Glutamatergic neuron (in vitro differentiated cells): Measurements from ENCODE around the gene TNFRSF25. TPM values are rescaled to one million over a fixed set of nuclear protein-coding genes. Genes with fewer than 3 reads are reported as not detected.
A peak's percentile ranks its signal among the peaks of the same experiment; 100 is the strongest.
"Not testable (repeated sequence)": the region's sequence is repeated elsewhere in the genome, so short reads cannot be mapped to it uniquely, and the experiment has no call there.

ENCODE experiments used
- DNase-seq: peaks from one replicate; pipeline ENCODE4 v3.0.0; 2022
- H3K27ac Mint-ChIP-seq: one replicate; pipeline ENCODE4 v1.8.0; 2020; ENCODE audit warnings: mild to moderate bottlenecking, mixed read lengths, inconsistent platforms; ENCODE audit not compliant: unreplicated experiment
- H3K27me3 Mint-ChIP-seq: one replicate; pipeline ENCODE4 v1.8.0; 2020; ENCODE audit warnings: mild to moderate bottlenecking, moderate library complexity, mixed read lengths, inconsistent platforms; ENCODE audit not compliant: unreplicated experiment
- H3K36me3 Mint-ChIP-seq: one replicate; pipeline ENCODE4 v1.8.0; 2020; ENCODE audit warnings: mild to moderate bottlenecking, mixed read lengths, inconsistent platforms; ENCODE audit not compliant: unreplicated experiment
- H3K4me1 Mint-ChIP-seq: one replicate; pipeline ENCODE4 v1.8.0; 2020; ENCODE audit warnings: mild to moderate bottlenecking, low read depth, mixed read lengths, inconsistent platforms; ENCODE audit not compliant: unreplicated experiment
- H3K4me3 Mint-ChIP-seq: one replicate; pipeline ENCODE4 v1.8.0; 2020; ENCODE audit warnings: mild to moderate bottlenecking, mixed read lengths, inconsistent platforms; ENCODE audit not compliant: unreplicated experiment
- H3K9me3 Mint-ChIP-seq: one replicate; pipeline ENCODE4 v1.8.0; 2020; ENCODE audit warnings: mild to moderate bottlenecking, moderate library complexity, mixed read lengths, inconsistent platforms; ENCODE audit not compliant: unreplicated experiment
- total RNA-seq: library from RNA; stranded (reverse); fragmentation: NEBNext Ultra II Directional; extraction: Animal tissue kit (Norgen Biotek cat#: 25700); gene quantifications from one replicate; pipeline ENCODE4 v1.2.1, GENCODE V29; 2021; ENCODE audit not compliant: unreplicated experiment
- TF ChIP-seq, protein P1 (sequence below): fragments of 200-600 bp; sonication (generic); IDR thresholded peaks from one replicate; pipeline ENCODE4 v1.5.0; 2021; ENCODE audit not compliant: partially characterized antibody, unreplicated experiment

Gene TNFRSF25
- total RNA-seq, 1 donor from 2014 or later, result 47.5 TPM

GRCh38 chr1:6459850-6460265, 6.1 kb downstream of the TNFRSF25 start:
- TF ChIP-seq, protein P1, sequence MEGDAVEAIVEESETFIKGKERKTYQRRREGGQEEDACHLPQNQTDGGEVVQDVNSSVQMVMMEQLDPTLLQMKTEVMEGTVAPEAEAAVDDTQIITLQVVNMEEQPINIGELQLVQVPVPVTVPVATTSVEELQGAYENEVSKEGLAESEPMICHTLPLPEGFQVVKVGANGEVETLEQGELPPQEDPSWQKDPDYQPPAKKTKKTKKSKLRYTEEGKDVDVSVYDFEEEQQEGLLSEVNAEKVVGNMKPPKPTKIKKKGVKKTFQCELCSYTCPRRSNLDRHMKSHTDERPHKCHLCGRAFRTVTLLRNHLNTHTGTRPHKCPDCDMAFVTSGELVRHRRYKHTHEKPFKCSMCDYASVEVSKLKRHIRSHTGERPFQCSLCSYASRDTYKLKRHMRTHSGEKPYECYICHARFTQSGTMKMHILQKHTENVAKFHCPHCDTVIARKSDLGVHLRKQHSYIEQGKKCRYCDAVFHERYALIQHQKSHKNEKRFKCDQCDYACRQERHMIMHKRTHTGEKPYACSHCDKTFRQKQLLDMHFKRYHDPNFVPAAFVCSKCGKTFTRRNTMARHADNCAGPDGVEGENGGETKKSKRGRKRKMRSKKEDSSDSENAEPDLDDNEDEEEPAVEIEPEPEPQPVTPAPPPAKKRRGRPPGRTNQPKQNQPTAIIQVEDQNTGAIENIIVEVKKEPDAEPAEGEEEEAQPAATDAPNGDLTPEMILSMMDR, result no peak
- Mint-ChIP-seq H3K27me3 (peaks cover 14% of the 10 kb centered on the region), H3K36me3 (no peaks in the 10 kb centered on the region), H3K4me3 (no peak overlapping the region), H3K27ac (no peak overlapping the region), H3K9me3 (peaks cover 6% of the 10 kb centered on the region), H3K4me1 (peaks cover 2% of the 10 kb centered on the region)
- DNase-seq, result no peak

DNA sequence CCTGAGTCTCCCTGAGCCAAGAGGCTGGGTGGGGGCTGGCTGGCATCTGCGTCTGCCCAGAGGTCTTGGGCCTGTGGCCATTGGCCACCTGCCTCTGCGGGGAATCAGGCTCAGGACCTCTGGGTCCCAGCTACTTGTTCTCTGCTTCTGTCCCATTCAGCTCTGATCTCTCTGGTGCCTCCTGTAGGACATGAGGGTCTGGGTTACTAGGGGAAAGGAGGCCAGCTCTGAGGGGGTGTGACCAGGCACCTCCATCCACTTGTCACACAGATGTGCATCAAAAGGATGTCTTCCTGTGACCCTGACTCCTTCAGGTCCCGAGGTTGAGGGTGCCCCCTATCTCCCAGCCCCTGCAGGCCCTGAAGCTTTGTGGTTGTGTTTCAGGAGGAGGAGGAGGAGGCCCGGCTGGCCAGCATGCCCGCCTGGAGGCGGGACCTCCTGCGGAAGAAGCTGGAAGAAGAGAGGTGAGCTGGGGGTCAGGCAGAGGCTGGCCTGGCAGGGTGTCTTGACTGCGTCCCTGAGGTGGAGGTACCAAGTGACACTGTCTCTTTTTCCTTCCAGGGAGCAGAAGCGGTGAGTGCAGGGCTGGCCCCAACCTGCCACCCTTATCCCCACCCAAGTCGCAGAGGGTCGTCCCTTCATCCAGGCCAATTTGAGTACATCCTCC, 9.0 kb downstream of the TNFRSF25 start:
- H3K9me3 Mint-ChIP-seq, result peaks cover 3% of the 10 kb centered on the region
- H3K36me3 Mint-ChIP-seq, result no peaks in the 10 kb centered on the region
- peaks cover 17% of the 10 kb centered on the region for H3K27me3 Mint-ChIP-seq
- H3K4me3 Mint-ChIP-seq, result no peak overlapping the region
- H3K4me1 Mint-ChIP-seq, result peaks cover 7% of the 10 kb centered on the region
- DNase-seq, result no peak
- TF ChIP-seq, protein P1, result no peak
- H3K27ac Mint-ChIP-seq, result no peak overlapping the region

- not testable (repeated sequence) for H3K36me3 Mint-ChIP-seq
These were observed 10.0 kb downstream of the TNFRSF25 start for GRCh38 chr1:6455752-6456520.

GRCh38 chr1:6454856-6455751, 10.9 kb downstream of the TNFRSF25 start:
- Mint-ChIP-seq H3K36me3 (no peaks in the 10 kb centered on the region), H3K4me3 (no peak overlapping the region), H3K4me1 (peaks cover 7% of the 10 kb centered on the region), H3K9me3 (peaks cover 3% of the 10 kb centered on the region), H3K27me3 (peaks cover 16% of the 10 kb centered on the region), H3K27ac (no peak overlapping the region)
- TF ChIP-seq, protein P1, result no peak
- peak; percentile 70 for DNase-seq

More at GRCh38 chr1:6455752-6456520, 10.0 kb downstream of the TNFRSF25 start:
- not testable (repeated sequence) for H3K4me3 Mint-ChIP-seq, H3K4me1 Mint-ChIP-seq, DNase-seq, H3K9me3 Mint-ChIP-seq, H3K27ac Mint-ChIP-seq
- peaks cover 16% of the 10 kb centered on the region for H3K27me3 Mint-ChIP-seq

DNA sequence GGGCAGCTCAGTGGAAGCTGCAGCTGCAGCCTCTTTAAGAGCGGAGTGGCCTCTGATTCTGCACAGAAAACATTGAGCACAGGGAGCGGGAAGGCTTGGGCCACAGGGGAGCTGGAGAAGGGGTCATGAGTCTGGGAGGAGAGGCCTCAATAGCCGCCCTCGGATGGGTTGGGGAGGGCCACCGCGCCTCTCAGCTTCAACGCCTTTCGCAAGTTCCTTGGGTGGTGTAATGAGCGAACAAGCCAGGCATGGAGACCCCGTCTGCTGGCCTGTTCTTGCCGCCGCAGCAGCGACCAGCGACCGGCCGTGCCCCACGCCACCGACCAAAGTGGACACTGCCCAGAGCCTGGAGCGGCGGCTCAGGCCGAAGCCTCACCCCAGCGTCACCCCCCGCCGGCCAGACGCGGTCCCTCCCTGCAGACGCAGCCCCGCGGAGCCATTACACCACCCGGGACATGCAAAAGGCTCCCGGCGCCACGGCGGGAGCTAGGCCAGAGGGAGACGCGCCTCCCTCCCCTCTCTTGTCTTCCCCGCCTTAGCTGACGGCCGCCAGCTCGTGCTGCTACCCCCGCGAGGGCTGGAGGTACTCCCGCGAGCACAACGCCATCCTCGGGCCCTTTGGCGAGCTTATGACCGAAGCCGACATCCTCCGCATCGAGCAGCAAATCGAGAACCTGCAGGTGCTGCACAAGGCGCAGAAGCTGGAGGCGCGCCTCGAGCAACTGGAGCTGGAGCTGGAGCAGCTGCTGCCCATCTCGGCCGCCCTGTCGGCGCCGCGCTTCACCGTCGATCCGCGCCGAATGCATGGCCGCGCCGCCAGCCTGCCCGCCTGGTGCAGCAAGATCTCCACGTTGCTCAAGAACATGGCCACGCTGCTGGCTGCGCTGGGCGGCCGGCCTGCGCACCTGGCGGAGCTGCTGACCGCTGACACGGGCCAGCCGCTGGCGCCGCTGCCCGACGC, 11.8 kb downstream of the TNFRSF25 start:
- H3K9me3 Mint-ChIP-seq, DNase-seq, H3K27ac Mint-ChIP-seq, H3K4me3 Mint-ChIP-seq, H3K36me3 Mint-ChIP-seq: not testable (repeated sequence)
- Mint-ChIP-seq H3K4me1 (peaks cover 10% of the 10 kb centered on the region), H3K27me3 (peaks cover 21% of the 10 kb centered on the region)
